ENCODE data around the gene IKBKE.

GRCh38 chr1:206518743-206519142 is 48.5 kb downstream of the IKBKE start:
- TF ChIP-seq POLR2AphosphoS5 (IDR thresholded peaks at IDR 0.05) (no peak), POLR2A (IDR thresholded peaks at IDR 0.05) (no peak)

Measured in suprapubic skin (tissue), 4 donors.